Right cardiac atrium (tissue), 5 donors: ENCODE measurements around the gene ARMC9. TPM values are rescaled to one million over a fixed set of nuclear protein-coding genes. Genes with fewer than 3 reads are reported as not detected.
A peak's percentile ranks its signal among the peaks of the same experiment; 100 is the strongest.
"Not testable (repeated sequence)": the region's sequence is repeated elsewhere in the genome, so short reads cannot be mapped to it uniquely, and the experiment has no call there.

Experiments
- ATAC-seq, 2 donors: fragments of 200-7000 bp; cut with Tn5 transposase; one replicate each; pipeline versions ENCODE4 v1.8.0 to v1.9.1; 2020; ENCODE audit warnings: moderate library complexity in 2 of 2, mild to moderate bottlenecking in 1 of 2
- DNase-seq, 3 donors: peaks; one replicate each; pipeline ENCODE4 v3.0.0-alpha.2; 2020
- H3K27ac ChIP-seq: one replicate; pipeline ENCODE4 v1.5.1; 2013; ENCODE audit warnings: mild to moderate bottlenecking, low read length, control low read depth, moderate library complexity
- H3K27me3 ChIP-seq: one replicate; pipeline ENCODE4 v1.6.1; 2013; ENCODE audit not compliant: control insufficient read depth, insufficient read depth
- H3K4me1 ChIP-seq: one replicate; pipeline ENCODE4 v1.6.1; 2013; ENCODE audit warnings: low read length; ENCODE audit not compliant: control insufficient read depth, insufficient read depth
- H3K4me3 ChIP-seq: one replicate; pipeline ENCODE4 v1.5.1; 2013; ENCODE audit warnings: low read length, control low read depth
- H3K9me3 ChIP-seq: one replicate; pipeline ENCODE4 v1.6.1; 2013; ENCODE audit warnings: low read length; ENCODE audit not compliant: control insufficient read depth
- WGBS: extraction: QIAGEN DNeasy Blood & Tissue Kit; methylation state at CpG from one replicate; pipeline ENCODE4 v1.1.7; 2013; 5-methylcytosine and 5-hydroxymethylcytosine counted together
- intact Hi-C, 4 donors: fragments of 100-400 bp; cut with DNase I; formaldehyde crosslinking; loops; one replicate each; pipeline versions ENCODE4 v1.11.0 to v1.14.0; 2022 to 2023
- polyA plus RNA-seq: library from polyadenylated mRNA; stranded (reverse); fragments of 200-250 nt; gene quantifications from one replicate; pipeline ENCODE4 v1.2.3, GENCODE V29; 2013
- total RNA-seq, 4 donors: library from RNA; stranded (reverse); fragmentation: NEBNext Ultra II Directional; extraction: Animal tissue kit (Norgen Biotek cat#: 25700); gene quantifications; one replicate each; pipeline ENCODE4 v1.2.1, GENCODE V29; 2021
- donor health status: healthy with polysubstance abuse.
- donor health status: DM: no; HTN: yes; CAD: no.
- donor health status: DM: no; HTN: no; CAD: no.
- donor health status: DM: no; HTN: yes; CAD: no; lungs with severe emphysema.
- donor health status: DM: yes; HTN: yes; CAD: no.

Gene ARMC9
- total and polyA plus RNA-seq, 5 donors: 1.3 to 6.8 (median 3.8) TPM

GRCh38 chr2:231405601-231406367, 207.4 kb downstream of the ARMC9 start:
- H3K27me3 ChIP-seq, H3K4me3 ChIP-seq, H3K4me1 ChIP-seq, ATAC-seq, H3K27ac ChIP-seq, DNase-seq, intact Hi-C loops, H3K9me3 ChIP-seq: not testable (repeated sequence)
- whole genome bisulfite sequencing: 30% methylated on average over 16 of the region's 16 CpGs

GRCh38 chr2:231407686-231408085, 209.3 kb downstream of the ARMC9 start:
- 59% methylated on average over 5 of the region's 5 CpGs for WGBS
- H3K9me3 ChIP-seq, DNase-seq, ATAC-seq, H3K27ac ChIP-seq, H3K4me1 ChIP-seq, H3K4me3 ChIP-seq, H3K27me3 ChIP-seq, intact Hi-C loops: not testable (repeated sequence)

DNA sequence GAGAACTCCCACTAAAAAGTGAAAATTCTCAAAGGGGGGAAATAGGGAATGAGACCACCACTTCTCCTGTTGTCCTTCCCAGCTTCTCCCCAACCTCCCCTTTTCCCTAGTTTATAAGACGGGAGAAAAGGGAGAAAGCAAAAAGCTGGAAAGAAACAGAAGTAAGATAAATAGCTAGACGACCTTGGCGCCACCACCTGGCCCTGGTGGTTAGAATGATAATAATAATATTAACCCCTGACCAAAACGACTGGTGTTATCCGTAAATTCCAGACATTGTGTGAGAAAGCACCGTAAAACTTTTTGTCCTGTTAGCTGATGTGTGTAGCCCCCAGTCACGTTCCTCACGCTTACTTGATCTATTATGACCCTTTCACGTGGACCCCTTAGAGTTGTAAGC, 209.9 kb downstream of the ARMC9 start:
- H3K27me3 ChIP-seq, H3K4me1 ChIP-seq, H3K4me3 ChIP-seq, intact Hi-C loops, DNase-seq, H3K9me3 ChIP-seq, H3K27ac ChIP-seq, ATAC-seq: not testable (repeated sequence)
- 83% methylated on average over 9 of the region's 9 CpGs for WGBS

GRCh38 chr2:231409776-231410175, 211.3 kb downstream of the ARMC9 start:
- no peaks in the 10 kb centered on the region for H3K9me3 ChIP-seq
- ATAC-seq (no peak), DNase-seq (no peak)
- 97% methylated on average over 5 of the region's 5 CpGs for WGBS
- H3K4me3 ChIP-seq: no peak overlapping the region
- no peaks in the 10 kb centered on the region for H3K4me1 ChIP-seq
- H3K27me3 ChIP-seq: no peaks in the 10 kb centered on the region
- no peak overlapping the region for H3K27ac ChIP-seq
- intact Hi-C loops: loop anchor here (5.0 to 10.0 kb wide), 3 partner anchors 112 to 305 kb away; no protein-coding TSS in a partner anchor

- ATAC-seq (no peak), DNase-seq (no peak)
- no peaks in the 10 kb centered on the region for H3K4me1 ChIP-seq
- 81% methylated on average over 6 of the region's 6 CpGs for WGBS
- intact Hi-C loops: loop anchor here (5.0 to 10.0 kb wide), 3 partner anchors 113 to 306 kb away; no protein-coding TSS in a partner anchor
- no peak overlapping the region for H3K27ac ChIP-seq
- no peak overlapping the region for H3K4me3 ChIP-seq
- H3K9me3 ChIP-seq: no peaks in the 10 kb centered on the region
- no peaks in the 10 kb centered on the region for H3K27me3 ChIP-seq
These were observed 212.0 kb downstream of the ARMC9 start for GRCh38 chr2:231410293-231411004.

- DNase-seq (no peak), ATAC-seq (no peak)
- WGBS: 69% methylated on average over 3 of the region's 3 CpGs
- no peaks in the 10 kb centered on the region for H3K27me3 ChIP-seq
- no peaks in the 10 kb centered on the region for H3K4me1 ChIP-seq
- H3K27ac ChIP-seq: no peak overlapping the region
- no peak overlapping the region for H3K4me3 ChIP-seq
- intact Hi-C loops: loop anchor here (5.0 to 10.0 kb wide), 3 partner anchors 114 to 306 kb away; no protein-coding TSS in a partner anchor
- H3K9me3 ChIP-seq: no peaks in the 10 kb centered on the region
These were observed 212.8 kb downstream of the ARMC9 start for GRCh38 chr2:231411237-231411636.

GRCh38 chr2:231411831-231412617, 213.6 kb downstream of the ARMC9 start:
- intact Hi-C loops: loop anchor here (5.0 to 10.0 kb wide), 3 partner anchors 115 to 307 kb away; no protein-coding TSS in a partner anchor
- Histone ChIP-seq H3K4me1 (no peaks in the 10 kb centered on the region), H3K27me3 (no peaks in the 10 kb centered on the region), H3K4me3 (peak overlapping the region; percentile 51), H3K9me3 (no peaks in the 10 kb centered on the region), H3K27ac (no peak overlapping the region)
- ATAC-seq (peak; percentile 99), DNase-seq (peak; percentile 88 to 94 (median 94))
- WGBS: 4% methylated on average over 66 of the region's 67 CpGs

GRCh38 chr2:231412618-231412963, 214.2 kb downstream of the ARMC9 start:
- Histone ChIP-seq H3K9me3 (no peaks in the 10 kb centered on the region), H3K4me3 (peak overlapping the region; percentile 51), H3K27ac (no peak overlapping the region), H3K4me1 (no peaks in the 10 kb centered on the region), H3K27me3 (no peaks in the 10 kb centered on the region)
- WGBS: 38% methylated on average over 9 of the region's 9 CpGs
- intact Hi-C loops: loop anchor here (5.0 to 10.0 kb wide), 3 partner anchors 115 to 308 kb away; no protein-coding TSS in a partner anchor
- DNase-seq (no peak), ATAC-seq (peak; percentile 8 to 14)

GRCh38 chr2:231413456-231413855, 215.0 kb downstream of the ARMC9 start:
- DNase-seq: no peak
- 86% methylated on average over 6 of the region's 6 CpGs for WGBS
- no peak overlapping the region for H3K4me3 ChIP-seq
- intact Hi-C loops: loop anchor here (5.0 to 10.0 kb wide), 3 partner anchors 116 to 309 kb away; no protein-coding TSS in a partner anchor
- no peak for ATAC-seq
- no peaks in the 10 kb centered on the region for H3K27me3 ChIP-seq
- no peaks in the 10 kb centered on the region for H3K9me3 ChIP-seq
- H3K4me1 ChIP-seq: no peaks in the 10 kb centered on the region
- no peak overlapping the region for H3K27ac ChIP-seq

DNA sequence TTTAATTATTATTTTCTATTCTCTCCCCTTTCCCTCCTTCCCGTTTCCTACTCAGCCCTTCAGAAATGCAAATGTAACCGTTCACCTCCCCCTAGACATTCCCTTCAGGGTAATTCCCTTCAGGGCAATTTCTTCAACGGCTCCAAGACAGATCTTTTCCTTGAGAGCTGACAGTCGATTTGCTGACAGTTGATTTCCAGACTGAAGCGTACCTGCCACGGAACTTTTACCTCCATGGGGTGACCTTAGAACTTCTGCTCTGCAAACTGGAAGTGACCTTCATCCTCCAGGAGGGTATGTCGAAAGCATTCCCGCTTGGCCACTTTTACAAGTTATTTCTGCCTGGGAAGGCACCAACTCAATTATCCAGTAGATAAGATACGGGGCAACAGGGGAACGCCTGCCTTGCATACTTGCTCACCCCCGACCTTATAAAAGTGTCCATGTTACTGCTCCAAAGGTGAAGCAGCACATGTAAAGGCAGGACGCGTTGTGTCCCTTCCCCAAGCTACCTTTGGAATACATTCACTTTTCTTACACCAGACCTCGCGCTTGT, 215.6 kb downstream of the ARMC9 start:
- ATAC-seq: no peak
- 52% methylated on average over 15 of the region's 15 CpGs for WGBS
- H3K4me1 ChIP-seq: no peaks in the 10 kb centered on the region
- H3K9me3 ChIP-seq: no peaks in the 10 kb centered on the region
- DNase-seq: no peak
- no peaks in the 10 kb centered on the region for H3K27me3 ChIP-seq
- no peak overlapping the region for H3K4me3 ChIP-seq
- intact Hi-C loops: loop anchor here (5.0 to 10.0 kb wide), 3 partner anchors 117 to 309 kb away; no protein-coding TSS in a partner anchor
- H3K27ac ChIP-seq: no peak overlapping the region
